M059J (cell line): ENCODE data around the gene GALR2. TPM values are rescaled to one million over a fixed set of nuclear protein-coding genes. Genes with fewer than 3 reads are reported as not detected.

ENCODE experiments used
- DNase-seq: peaks from one replicate; pipeline ENCODE4 v3.0.0-alpha.2; 2012; ENCODE audit warnings: low read depth
- total RNA-seq: library from RNA; depleted of rRNA; stranded (reverse); fragments of >200 nt; shearing (Covaris generic); gene quantifications from 2 replicates; pipeline ENCODE4 v1.2.3, GENCODE V29; 2014

GALR2 gene
- total RNA-seq, 1 experiment from 2014 or later, result 0.30 TPM

DNA sequence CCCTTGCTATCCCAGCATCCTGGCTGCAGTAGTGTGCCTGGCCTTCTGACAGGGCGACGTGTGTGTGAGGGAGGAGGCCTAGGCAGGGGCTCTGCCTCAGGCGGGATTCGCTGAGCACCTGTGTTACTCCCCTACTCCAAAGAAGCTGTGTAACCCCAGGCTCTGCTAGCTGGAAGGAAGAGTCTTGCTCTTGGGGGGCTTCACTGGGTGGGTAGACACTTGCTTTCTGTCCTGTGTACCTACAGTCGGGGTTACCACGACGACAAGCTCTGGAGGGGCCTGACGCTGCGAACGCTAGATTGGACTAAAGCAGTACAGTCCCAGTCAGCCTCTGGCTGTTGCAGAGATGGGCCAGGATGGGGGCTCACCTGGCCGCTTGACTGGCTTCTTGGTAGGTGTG, 19.5 kb downstream of the GALR2 start:
- DNase-seq, result no peak

DNA sequence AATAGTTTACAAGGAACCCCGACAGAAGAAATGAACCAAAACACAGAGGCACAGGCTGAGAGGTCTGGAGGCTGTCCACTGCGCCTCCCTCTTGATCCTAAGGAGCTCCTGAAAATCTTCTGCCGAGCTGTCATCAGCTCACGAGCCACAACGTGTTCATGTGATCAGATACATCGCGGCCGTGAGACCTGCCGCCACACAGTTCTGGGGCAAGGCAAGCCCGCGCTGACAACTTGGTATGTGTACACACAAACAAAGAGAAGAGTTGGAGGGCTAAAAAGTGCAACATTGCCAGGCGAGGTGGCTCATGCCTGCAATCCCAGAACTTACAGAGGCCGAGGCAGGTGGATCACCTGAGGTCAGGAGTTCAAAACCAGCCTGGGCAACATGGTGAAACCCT, 21.4 kb downstream of the GALR2 start:
- DNase-seq, result no peak

DNA sequence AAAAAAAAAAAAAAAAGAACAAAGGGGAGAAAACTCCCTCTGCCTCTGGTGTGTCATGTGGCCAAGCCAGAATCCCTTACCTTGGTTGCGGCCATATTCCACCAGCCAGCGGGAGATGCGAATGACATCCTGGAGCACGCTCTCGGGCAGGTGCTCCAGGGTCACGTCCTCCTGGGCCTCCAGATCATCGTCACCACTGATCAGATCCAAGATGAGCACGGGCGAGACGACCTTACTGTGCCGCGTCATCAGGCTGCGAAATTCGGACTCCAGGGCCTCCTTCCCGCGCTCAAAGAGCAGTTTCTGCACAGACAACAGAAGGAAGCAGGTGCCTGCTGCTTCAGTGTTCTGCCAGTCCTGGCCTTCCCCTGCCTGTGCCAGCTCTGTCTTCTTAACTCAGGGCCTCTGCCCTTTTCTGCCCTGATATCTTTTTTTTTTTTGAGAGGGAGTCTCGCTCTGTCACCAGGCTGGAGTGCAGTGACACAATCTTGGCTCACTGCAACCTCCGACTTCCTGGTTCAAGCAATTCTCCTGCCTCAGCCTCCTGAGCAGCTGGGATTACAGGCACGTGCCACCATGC, 23.2 kb downstream of the GALR2 start:
- no peak for DNase-seq

DNA sequence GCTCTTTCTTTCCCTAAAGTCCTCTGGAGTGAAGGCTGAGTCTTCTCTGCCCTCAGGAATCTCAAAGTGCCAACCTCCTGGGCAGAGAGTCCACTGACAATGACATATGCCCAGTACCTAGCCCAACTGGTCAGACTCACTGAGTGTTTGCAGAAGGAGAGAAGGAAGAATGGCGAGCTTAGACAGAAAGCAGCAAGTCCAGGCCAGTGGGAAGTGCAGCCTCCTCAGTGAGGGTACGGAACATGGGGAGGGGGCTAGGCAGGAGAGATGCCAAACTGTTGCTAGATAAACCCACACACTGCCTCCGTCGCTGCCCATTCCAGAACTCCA, 28.3 kb downstream of the GALR2 start:
- peak; percentile 25 for DNase-seq

DNA sequence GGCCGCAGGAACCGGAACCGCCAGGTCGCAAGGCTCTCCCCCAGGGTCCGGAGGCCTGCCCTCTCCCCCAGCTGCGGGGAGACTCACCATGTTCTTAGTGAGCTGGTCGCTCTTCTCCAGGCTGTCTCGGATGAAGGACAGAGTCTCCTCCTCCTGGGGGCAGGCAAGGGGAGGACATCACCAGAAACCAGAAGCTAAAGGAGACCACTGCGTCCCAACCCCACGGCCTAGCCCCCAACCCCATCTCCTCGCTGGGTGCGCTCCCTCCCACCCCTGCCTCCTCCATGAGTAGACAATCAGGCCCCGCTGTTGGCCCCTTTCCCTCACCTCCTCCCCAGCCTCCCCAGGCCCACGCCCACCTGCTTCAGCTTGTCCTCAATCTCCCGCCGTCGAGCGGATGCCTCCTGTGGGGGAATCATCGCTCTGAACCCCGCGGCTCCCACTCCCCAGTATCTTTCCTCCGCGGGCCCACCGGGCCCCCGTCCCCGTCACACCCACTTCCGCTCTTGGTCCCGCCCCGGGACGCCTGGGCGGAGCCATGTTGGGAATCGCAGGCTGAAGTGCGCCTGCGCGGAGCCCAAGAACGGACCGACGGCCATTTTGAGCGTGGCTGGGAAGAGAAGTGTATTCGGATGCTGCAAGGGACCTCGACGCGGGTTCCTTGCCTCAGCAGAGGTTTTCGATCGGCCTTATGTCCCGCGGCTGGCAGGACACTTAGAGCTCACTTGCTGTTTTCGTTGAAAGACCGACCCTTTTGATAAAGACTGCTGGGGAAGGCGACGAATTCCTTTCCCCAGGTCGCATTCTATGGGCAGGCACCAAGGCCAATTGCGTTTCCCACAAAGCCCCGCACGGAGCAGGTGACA, 28.9 kb downstream of the GALR2 start, which contains the start of gene EXOC7:
EXOC7 (minus strand) TSS at position 514 of the 866 bp plus-strand sequence; CDS start at position 419, 95 bp downstream.
- DNase-seq, result peak; percentile 88

DNA sequence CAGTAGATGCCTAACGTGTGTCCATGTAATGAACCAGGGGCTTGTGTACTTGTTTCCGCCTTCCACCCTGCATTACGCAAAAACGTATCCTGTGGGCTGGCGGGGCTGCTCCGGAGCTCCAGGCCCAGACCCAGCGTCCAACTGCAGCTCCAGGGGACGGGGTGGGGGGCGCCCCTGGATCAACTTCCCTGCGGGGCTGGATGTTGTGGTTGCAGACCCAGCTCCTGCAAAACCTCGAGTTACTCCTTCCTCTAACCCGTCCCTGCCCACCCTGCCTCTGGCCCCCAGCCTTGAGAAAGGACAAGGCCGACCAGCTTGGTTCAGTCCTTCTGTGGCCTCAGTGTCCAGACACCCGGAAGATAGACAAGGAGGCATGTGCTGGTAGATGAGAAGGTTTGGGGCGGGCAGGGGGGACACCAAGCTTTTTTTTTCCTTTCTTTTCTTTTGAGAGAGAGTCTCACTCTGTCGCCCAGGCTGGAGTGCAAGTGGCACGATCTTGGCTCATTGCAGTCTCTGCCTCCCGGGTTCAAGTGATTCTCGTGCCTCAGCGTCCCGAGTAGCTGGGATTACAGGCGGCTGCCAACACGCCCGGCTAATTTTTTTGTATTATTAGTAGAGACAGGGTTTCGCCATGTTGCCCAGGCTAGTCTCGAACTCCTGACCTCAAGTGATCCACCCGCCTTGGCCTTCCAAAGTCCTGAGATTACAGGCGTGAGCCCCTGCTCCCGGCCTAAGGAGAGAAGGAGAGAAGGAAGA, 29.7 kb downstream of the GALR2 start:
- no peak for DNase-seq

DNA sequence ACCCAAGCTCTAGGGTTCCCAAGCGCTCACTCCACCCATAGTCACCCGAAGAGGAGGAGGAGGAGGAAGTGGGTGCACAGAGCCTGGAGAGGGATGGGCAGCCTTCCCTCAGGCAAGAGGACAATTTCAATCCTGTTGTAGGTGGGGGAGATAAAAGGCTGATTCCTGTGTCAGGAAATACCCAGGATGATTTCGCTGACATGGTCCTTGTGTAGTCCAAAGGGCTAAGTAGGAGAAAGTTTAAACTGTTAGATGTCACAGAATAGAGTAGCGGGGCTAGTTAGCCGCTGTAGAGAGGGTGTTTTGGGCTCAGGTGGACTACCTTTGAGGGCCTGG, 30.3 kb downstream of the GALR2 start:
- no peak for DNase-seq

DNA sequence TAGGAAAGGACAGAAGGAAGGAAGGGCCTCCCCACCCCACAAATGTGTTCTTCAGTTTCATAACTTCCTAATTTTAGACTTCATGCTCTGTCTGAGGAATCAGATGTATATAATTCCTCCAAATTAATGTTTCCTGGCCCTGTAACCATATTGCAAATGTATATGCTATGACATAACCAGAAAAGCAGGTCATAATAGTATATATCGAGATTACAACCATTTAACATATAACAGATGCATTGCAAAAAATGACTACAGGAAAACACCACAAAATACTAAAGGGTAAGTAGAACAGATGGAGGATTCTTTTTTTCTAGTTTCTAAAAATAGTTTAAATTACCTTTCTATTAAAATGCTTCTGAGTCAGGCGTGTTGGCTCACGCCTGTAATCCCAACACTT, 32.1 kb downstream of the GALR2 start:
- DNase-seq, result no peak

DNA sequence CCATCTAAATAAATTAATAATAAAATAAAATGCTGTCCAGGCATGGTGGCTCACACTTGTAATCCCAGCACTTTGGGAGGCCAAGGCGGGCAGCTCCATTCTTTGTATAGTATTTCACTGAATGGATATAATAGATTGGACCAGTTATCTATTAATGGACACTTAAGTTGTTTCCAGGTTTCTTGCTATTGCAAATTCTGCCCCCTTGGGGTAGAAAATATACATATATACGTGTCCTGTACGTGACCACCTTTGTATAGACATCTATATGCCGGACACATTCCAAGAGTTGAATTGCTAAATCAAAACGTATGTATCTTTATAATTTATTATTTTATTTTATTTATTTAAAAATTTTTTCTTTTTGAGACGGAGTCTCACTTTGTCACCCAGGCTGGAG, 32.9 kb downstream of the GALR2 start:
- DNase-seq, result no peak

DNA sequence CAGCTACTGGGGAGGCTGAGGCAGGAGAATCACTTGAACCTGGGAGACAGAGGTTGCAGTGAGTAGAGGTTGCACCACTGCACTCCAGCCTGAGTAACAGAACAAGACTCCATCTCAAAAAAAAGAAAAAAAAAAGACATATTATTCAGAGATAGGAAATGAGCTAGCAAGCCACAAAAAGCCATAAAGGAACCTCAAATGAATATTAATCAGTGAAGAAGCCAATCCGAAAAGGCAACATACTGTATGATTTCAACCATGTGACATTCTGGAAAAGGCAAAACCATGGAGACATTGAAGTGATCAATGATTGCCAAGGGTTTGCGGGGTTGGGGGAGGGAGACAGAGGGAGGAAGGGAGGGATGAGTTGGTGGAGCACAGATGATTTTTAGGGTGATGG, 37.4 kb downstream of the GALR2 start:
- no peak for DNase-seq

DNA sequence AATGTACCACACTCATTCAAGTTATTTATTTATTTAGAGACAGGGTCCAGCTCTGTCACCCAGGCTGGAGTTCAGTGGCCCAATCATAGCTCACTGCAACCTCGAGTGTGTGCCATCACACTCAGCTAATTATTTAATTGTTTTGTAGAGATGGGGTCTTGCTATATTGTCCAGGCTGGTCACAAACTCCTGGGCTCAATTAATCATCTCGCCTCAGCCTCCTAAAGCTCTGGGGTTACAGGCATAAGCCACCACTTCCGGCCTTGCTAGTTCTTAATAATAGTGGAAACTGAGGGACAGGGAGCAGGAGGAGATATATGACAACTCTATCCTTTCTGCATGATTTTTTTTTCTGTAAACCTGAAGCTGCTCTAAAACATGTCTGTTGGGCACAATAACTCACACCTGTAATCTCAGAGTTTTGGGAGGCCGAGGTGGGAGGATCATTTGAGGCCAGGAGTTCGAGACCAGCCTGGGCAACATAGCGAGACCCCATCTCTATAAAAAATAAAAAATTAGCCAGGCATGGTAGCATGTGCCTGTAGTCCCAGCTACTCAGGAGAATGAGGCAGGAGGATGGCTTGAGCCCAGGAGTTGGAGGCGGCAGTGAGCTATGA, 40.7 kb downstream of the GALR2 start:
- DNase-seq, result no peak

DNA sequence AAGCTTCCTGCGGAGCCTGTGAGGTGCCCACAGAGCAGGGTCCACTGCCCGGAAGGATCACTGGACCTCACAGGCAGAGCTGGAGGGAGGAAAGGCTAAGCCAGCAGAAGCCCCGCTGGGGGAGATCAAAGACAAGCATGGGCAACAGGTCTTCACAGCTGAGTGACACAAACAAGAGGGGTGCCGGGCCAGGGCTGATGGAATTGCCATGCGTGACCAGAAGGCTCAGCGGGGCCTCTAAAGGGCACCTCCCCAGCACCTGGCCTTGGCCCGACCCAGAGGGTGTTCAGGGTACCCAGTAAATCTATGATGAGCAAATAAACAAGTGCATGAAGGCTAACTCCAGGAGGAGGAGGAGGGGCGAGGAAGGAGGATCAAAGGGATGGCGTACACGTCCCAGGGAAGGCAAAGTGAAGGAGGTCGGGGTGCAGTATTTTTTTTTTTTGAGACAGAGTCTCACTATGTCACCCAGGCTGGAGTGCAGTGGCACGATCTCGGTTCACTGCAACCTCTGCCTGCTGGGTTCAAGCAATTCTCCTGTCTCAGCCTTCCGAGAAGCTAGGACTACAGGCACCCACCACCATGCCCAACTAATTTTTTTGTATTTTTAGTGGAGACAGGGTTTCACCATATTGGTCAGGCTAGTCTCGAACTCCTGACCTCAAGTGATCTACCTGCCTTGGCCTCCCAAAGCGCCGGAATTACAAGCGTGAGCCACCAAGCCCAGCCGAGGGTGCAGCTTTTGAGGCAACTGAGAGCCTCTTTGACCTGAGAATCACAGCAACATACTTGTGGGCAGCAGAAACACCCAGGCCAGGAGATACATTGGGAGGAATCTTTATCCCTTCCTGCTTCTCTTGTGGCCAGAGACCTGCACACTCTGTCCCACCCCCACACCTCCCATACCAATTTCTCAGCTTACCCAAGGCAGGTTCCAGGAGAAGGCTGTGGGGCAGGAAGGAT, 45.1 kb downstream of the GALR2 start:
- no peak for DNase-seq

DNA sequence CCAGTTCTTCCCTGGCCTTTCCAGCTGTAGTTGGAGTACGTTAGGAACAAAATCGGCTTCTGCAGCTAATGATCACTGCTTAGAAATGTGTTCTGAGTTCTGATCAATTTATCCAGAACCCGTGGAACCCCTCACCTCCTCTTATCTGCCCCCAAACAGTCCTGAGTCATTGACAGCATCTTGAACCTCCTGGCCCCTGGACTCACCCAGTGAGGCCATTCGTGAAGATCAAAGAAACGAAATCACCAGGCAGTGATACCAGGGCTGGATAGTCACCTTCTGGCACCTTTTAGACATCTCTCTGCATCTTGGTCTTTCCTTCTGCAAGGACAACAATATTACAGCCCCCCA, 46.1 kb downstream of the GALR2 start:
- no peak for DNase-seq

DNA sequence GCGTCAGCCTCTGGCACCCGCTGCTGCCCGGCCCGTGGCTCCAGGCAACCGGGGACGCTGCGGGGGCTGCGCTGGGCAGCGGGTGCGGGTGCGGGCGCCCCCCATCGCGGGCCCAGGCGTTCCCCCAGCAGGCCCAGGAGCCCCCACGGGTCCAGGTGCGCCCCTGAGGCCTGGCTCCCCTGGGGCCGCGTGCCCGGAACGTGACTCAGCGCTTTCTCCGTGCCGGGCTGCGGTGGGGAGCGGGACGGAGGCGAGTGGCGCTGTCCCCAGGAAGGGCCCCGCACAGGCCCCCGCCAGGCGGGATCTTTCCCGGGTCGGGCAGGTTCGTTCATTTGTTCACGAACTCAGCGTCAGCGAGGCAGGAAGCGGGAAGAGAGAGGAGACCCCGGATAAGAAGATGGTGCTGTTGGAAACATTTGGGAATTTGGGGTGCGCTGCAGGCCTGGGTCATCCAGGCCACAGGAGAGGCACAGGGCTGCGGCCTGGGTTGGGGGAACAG, 47.4 kb downstream of the GALR2 start:
- DNase-seq, result no peak

DNA sequence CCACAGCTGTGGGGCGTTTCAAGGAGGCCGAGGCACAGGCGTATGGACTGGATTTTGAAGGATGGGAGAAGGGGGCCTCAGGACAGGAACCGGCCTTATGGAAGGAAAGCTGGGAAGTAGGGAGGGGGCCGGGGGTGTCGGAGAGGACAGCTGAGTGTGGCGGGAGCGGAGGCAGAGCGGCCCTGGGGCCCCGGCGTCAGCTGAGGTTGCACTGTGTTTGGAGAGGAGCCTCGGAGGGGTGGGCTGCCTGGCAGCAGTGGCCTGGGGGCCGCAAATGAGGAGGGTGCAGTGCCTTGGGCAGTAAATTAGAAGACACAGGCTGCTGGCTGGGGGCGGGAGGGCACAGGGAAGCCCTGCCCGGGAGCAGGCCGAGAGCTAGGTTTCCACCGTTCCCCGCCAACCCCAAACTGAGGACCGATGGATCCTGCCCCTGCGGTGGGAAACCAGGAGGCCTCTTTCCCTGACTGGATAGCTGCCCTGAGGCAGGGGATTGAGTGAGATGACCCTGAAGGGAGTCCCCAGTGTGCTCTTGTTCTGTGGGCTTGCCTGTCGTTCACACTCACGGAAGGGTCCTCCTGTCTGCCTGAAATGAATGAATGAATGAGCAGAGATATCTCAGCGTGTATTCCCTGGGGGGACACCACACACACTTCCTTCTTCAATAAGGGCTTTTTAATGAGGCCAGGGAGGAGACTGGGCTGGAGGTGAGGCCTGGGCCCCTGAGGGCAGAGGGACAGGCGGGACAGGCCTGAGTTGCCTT, 48.0 kb downstream of the GALR2 start:
- DNase-seq, result no peak

DNA sequence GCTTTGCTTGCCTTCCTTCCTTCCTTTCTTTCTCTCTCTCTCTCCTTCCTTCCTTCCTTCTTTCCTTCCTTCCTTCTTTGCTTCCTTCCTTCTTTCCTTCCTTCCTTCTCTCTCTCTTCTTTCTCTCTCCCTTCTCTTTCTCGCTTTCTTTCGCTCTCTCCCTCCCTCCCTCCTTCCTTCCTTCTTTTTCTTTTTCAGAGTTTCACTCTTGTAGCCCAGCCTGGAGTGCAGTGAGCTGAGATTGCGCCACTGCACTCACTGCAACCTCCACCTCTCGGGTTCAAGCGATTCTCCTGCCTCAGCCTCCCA, 48.6 kb downstream of the GALR2 start:
- DNase-seq, result no peak

DNA sequence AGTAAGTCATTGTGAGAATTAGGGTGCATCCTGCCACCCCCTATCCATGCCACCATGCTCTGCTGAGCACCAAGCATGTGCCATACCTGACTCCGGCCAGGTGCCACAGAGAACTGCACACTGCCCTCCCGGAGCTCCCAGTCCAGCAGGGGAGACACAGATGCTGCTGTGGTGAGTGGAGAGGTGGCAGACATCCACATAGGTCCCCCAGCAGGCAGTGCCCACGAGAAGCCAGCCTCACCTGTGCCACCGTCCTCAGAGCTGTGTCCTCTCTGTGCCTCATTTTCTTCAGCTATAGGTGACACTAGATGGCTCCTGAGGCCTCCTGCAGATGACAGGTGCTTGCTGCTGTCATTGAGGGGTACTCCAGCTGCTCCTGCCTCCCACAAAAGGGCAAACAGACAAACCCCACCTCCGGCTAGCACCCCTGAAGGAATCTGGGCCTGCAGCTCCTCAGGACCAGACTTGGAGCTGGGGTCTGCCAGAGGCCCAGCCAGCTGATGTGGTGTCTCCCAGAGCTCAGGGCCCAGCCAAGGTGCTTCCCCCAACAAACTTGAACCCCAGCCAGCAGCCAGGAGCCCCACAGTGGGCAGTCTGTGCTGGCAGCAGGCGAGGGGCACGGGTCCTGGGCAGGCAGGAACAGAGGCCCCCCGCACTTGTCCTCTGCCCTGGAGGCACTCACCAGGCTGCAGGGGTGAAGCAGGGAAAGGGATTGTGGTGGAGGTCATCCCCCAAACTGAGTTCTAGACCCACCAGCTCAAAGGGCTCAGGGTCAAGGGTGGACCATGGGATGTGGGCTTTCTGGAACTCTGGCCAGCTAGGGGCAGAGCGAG, 49.4 kb downstream of the GALR2 start:
- no peak for DNase-seq

DNA sequence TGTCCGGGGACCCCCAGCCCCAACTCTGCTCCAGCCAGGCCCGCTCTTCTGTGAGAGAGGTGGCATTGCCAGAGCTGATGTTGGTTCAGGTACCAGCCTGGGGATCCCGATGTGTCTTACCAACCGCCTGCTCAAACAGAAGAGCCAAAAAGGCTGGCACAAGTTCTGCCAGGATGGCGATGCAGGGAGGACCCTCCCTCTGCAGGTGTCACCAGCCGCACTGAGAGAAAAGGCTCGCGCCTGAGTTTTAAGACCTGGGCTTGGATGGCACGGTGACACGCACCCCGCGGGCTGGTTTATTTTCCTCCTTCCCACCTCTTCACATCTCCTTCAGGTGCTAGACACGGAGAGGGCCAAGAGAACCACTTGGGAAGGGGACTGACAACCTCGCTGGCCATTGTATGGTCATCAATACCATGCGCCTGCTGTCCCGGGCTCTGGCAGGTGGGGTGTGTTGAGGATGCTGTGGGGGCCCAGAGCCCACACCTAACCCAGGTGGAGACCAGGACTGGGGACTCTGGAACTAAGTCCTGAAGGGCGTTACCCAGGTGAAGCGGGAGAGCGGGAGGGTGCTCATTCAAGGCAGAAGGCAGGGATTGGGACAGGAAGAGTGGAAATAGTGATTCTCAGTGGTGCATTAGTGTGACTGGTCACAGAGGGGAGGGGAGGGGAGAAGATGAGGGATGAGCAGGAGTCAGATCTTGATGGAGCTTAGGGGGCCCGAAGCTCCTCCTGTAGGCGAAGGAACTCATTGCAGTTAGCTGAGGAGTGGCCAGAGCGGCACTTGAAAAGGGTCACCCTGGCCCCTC, 50.2 kb downstream of the GALR2 start:
- DNase-seq, result peak; percentile 13

DNA sequence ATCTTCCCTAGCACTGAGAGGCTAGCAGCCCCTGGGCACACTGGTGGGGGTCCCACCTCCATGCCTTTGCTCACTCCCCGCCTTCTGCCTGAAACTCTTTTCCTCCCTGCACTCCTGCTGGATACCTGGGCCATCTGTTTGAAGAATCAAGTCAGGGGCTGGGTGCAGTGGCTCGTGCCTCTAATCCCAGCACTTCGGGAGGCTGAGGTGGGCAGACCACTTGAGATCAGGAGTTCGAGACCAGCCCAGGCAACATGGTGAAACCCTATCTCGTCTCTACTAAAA, 50.8 kb downstream of the GALR2 start:
- DNase-seq, result no peak
